NK-92 (cell line): Measurements from ENCODE around the gene CD52.
"Not testable (repeated sequence)": the region's sequence is repeated elsewhere in the genome, so short reads cannot be mapped to it uniquely, and the experiment has no call there.

ENCODE experiments used
- DNase-seq: peaks from one replicate; lab custom pipeline; 2025; ENCODE audit not compliant: unreplicated experiment; lab: John Stamatoyannopoulos, UW

The CD52 gene

GRCh38 chr1:26297791-26298124, 20.0 kb upstream of the CD52 start:
- no peak for DNase-seq

GRCh38 chr1:26300578-26301275, 17.0 kb upstream of the CD52 start:
- no peak for DNase-seq

GRCh38 chr1:26302733-26303405, 14.9 kb upstream of the CD52 start:
- no peak for DNase-seq

GRCh38 chr1:26305667-26306289, 12.0 kb upstream of the CD52 start:
- DNase-seq, result no peak

- peak; percentile 71 for DNase-seq
Observed at GRCh38 chr1:26306290-26307229, 11.2 kb upstream of the CD52 start, which contains the start of gene UBXN11. TSS of gene UBXN11 (minus strand) at chr1:26306636. CDS start at chr1:26302883, 3,753 bp downstream.

GRCh38 chr1:26307363-26307781, 10.4 kb upstream of the CD52 start:
- DNase-seq, result no peak

- DNase-seq, result not testable (repeated sequence)
Observed at GRCh38 chr1:26307966-26308899, 9.5 kb upstream of the CD52 start.

GRCh38 chr1:26314501-26314900, 3.3 kb upstream of the CD52 start:
- DNase-seq, result no peak

- DNase-seq, result no peak
Observed at GRCh38 chr1:26315874-26316850, 1.6 kb upstream of the CD52 start.

GRCh38 chr1:26317146-26317545, 612 bp upstream of the CD52 start:
- DNase-seq, result no peak

GRCh38 chr1:26318338-26319064, 743 bp downstream of the CD52 start:
- DNase-seq, result no peak

GRCh38 chr1:26320896-26321295, 3.1 kb downstream of the CD52 start:
- DNase-seq, result no peak

- peak; percentile 58 for DNase-seq
Observed at GRCh38 chr1:26321315-26322041, 3.7 kb downstream of the CD52 start.

- no peak for DNase-seq
Observed at GRCh38 chr1:26322042-26322331, 4.2 kb downstream of the CD52 start.

- no peak for DNase-seq
Observed at GRCh38 chr1:26323382-26323781, 5.6 kb downstream of the CD52 start.

GRCh38 chr1:26324550-26324949, 6.8 kb downstream of the CD52 start:
- no peak for DNase-seq

GRCh38 chr1:26327956-26328362, 10.2 kb downstream of the CD52 start:
- DNase-seq, result no peak

- DNase-seq, result no peak
Observed at GRCh38 chr1:26328597-26328996, 10.8 kb downstream of the CD52 start.
